HepG2 (cell line): ENCODE measurements around the gene CCBE1. TPM values are rescaled to one million over a fixed set of nuclear protein-coding genes. Genes with fewer than 3 reads are reported as not detected.

ENCODE experiments used
- ATAC-seq: fragments of 200-7000 bp; cut with Tn5 transposase; 3 replicates; pipeline ENCODE4 v1.9.1; 2020; ENCODE audit warnings: mild to moderate bottlenecking, moderate library complexity
- BruUV-seq: library from RNA; stranded (reverse); fragments of 400-500 nt; replicated peaks from 2 replicates; lab custom pipeline; 2021; lab: Mats Ljungman, UMichigan
- CTCF ChIA-PET: fragments of 300-600 bp; formaldehyde crosslinking; extraction: SDS; loops from one replicate; lab custom pipeline; 2021; ENCODE audit warnings: low total read pairs, inconsistent platforms, low intra/inter-chr PET ratio; lab: Yijun Ruan, JAX
- POLR2A ChIA-PET: fragments of 350-600 bp; sonication (Branson Sonifier 250); formaldehyde crosslinking; loops from one replicate; lab custom pipeline; 2020; ENCODE audit warnings: antibody characterized with exemption, inconsistent platforms; lab: Yijun Ruan, JAX
- DNase-seq: peaks from one replicate; pipeline ENCODE4 v3.0.0-alpha.2; 2015; ENCODE audit warnings: low spot score
- FAIRE-seq: peaks from 3 replicates; lab custom pipeline; 2011; peaks lifted over from hg19 to GRCh38; lab: Jason Lieb, UNC
- H2AFZ ChIP-seq: one replicate; pipeline ENCODE4 v1.6.1; 2011; ENCODE audit warnings: low read length, inconsistent platforms
- H3K27ac ChIP-seq: fragments of 300-600 bp; 3 replicates; pipeline ENCODE4 v1.8.0; 2011; ENCODE audit warnings: mixed run types, mild to moderate bottlenecking, mixed read lengths, low read length, inconsistent platforms; ENCODE audit not compliant: insufficient read depth; ENCODE audit errors: extremely low read length
- H3K27me3 ChIP-seq, 2 experiments: fragments of 200-600 bp in 1 of 2; 2 replicates in 1 of 2; 3 replicates in 1 of 2; pipeline versions ENCODE4 v1.6.0 to v1.8.0; 2011; ENCODE audit warnings: low read length in 2 of 2, mild to moderate bottlenecking in 2 of 2, moderate library complexity in 2 of 2, inconsistent platforms in 1 of 2; ENCODE audit not compliant: insufficient read depth in 2 of 2, control insufficient read depth in 1 of 2
- H3K36me3 ChIP-seq, 2 experiments: fragments of 200-600 bp in 1 of 2; replicated peaks in 1 of 2; 2 replicates in 1 of 2; 3 replicates in 1 of 2; pipeline versions ENCODE4 v1.5.1 to v1.8.0; 2011; ENCODE audit warnings: low read length in 2 of 2, inconsistent platforms in 1 of 2; ENCODE audit not compliant: insufficient read depth in 2 of 2, control insufficient read depth in 1 of 2
- H3K4me1 ChIP-seq: 2 replicates; pipeline ENCODE4 v1.5.1; 2012; ENCODE audit warnings: low read length, inconsistent platforms; ENCODE audit not compliant: insufficient read depth
- H3K4me2 ChIP-seq: 2 replicates; pipeline ENCODE4 v1.6.0; 2011; ENCODE audit warnings: low read depth, low read length, inconsistent platforms
- H3K4me3 ChIP-seq, 3 experiments: fragments of 200-600 bp in 1 of 3; sonication (generic), shearing (Covaris generic) in 1 of 3; replicated peaks in 1 of 3; 2 replicates each; pipeline ENCODE4 v1.5.1; 2011 to 2016; ENCODE audit warnings: low read length in 3 of 3, inconsistent platforms in 2 of 3, low read depth in 2 of 3, mild to moderate bottlenecking in 2 of 3, control low read depth in 1 of 3, mixed read lengths in 1 of 3; ENCODE audit not compliant: insufficient read depth in 1 of 3
- H3K79me2 ChIP-seq: one replicate; pipeline ENCODE4 v1.6.1; 2011; ENCODE audit warnings: low read length, inconsistent platforms; ENCODE audit not compliant: insufficient read depth
- H3K9ac ChIP-seq: 2 replicates; pipeline ENCODE4 v1.6.0; 2011; ENCODE audit warnings: mild to moderate bottlenecking, low read depth, low read length, inconsistent platforms; ENCODE audit not compliant: insufficient read depth
- H3K9me3 ChIP-seq: 2 replicates; pipeline ENCODE4 v1.5.1; 2012; ENCODE audit warnings: mild to moderate bottlenecking, low read length
- H4K20me1 ChIP-seq: 2 replicates; pipeline ENCODE4 v1.6.0; 2011; ENCODE audit warnings: inconsistent platforms, mild to moderate bottlenecking, low read length, moderate library complexity; ENCODE audit not compliant: insufficient read depth
- ATF1 ChIP-seq: IDR thresholded peaks from 2 replicates; pipeline ENCODE4 v1.6.1; 2016; ENCODE audit warnings: mild to moderate bottlenecking, control low read depth
- CREB1 ChIP-seq, 2 experiments: fragments of 450-650 bp in 1 of 2; IDR thresholded peaks; 2 replicates each; pipeline ENCODE4 v1.6.1; 2016 to 2017; ENCODE audit warnings: control low read depth in 1 of 2, mild to moderate bottlenecking in 1 of 2, missing compliant biosample characterization in 1 of 2, missing genetic modification characterization in 1 of 2
- GATAD1 ChIP-seq: IDR thresholded peaks from 2 replicates; pipeline ENCODE4 v1.6.1; 2016; ENCODE audit warnings: missing genetic modification reagents, missing compliant biosample characterization
- GZF1 ChIP-seq: sonication (generic); formaldehyde crosslinking; IDR thresholded peaks from 2 replicates; pipeline ENCODE4 v1.5.1; 2020; ENCODE audit warnings: mild to moderate bottlenecking, missing genetic modification reagents
- HMG20A ChIP-seq: IDR thresholded peaks from 2 replicates; pipeline ENCODE4 v1.6.1; 2016; ENCODE audit warnings: borderline replicate concordance
- HOXD1 ChIP-seq: sonication (generic); formaldehyde crosslinking; IDR thresholded peaks from 2 replicates; pipeline ENCODE4 v1.5.0; 2020; ENCODE audit warnings: missing genetic modification reagents
- MTF1 ChIP-seq: sonication (generic); formaldehyde crosslinking; IDR thresholded peaks from 2 replicates; pipeline ENCODE4 v1.5.0; 2020; ENCODE audit warnings: missing genetic modification reagents
- NFYB ChIP-seq: sonication (generic); formaldehyde crosslinking; IDR thresholded peaks from 2 replicates; pipeline ENCODE4 v1.4.0; 2020; ENCODE audit warnings: missing genetic modification reagents
- NR2F2 ChIP-seq: IDR thresholded peaks from 2 replicates; pipeline ENCODE4 v1.6.1; 2012; ENCODE audit warnings: low read depth, inconsistent platforms, borderline replicate concordance
- PHB2 ChIP-seq: fragments of 450-650 bp; IDR thresholded peaks from 2 replicates; pipeline ENCODE4 v1.6.1; 2018; ENCODE audit not compliant: partially characterized antibody
- POLR2AphosphoS5 ChIP-seq: IDR thresholded peaks from 2 replicates; pipeline ENCODE4 v1.6.1; 2012; ENCODE audit warnings: low read depth, low read length
- PRMT3 ChIP-seq: sonication (generic); formaldehyde crosslinking; IDR thresholded peaks from 2 replicates; pipeline ENCODE4 v1.8.1; 2022; ENCODE audit warnings: low read depth, mild to moderate bottlenecking, moderate library complexity, missing genetic modification reagents, borderline replicate concordance
- SMYD3 ChIP-seq: sonication (generic); formaldehyde crosslinking; IDR thresholded peaks from 2 replicates; pipeline ENCODE4 v1.8.1; 2023; ENCODE audit warnings: mild to moderate bottlenecking, missing genetic modification reagents
- ZBTB7A ChIP-seq: sonication (generic); formaldehyde crosslinking; IDR thresholded peaks from 2 replicates; pipeline ENCODE4 v1.8.0; 2022; ENCODE audit warnings: mild to moderate bottlenecking, missing genetic modification reagents
- ZNF292 ChIP-seq: sonication (generic); formaldehyde crosslinking; IDR thresholded peaks from 2 replicates; pipeline ENCODE4 v1.8.1; 2022; ENCODE audit warnings: mild to moderate bottlenecking, low read depth, missing genetic modification reagents, borderline replicate concordance
- ZNF7 ChIP-seq: IDR thresholded peaks from 2 replicates; pipeline ENCODE4 v1.6.1; 2016; ENCODE audit warnings: missing biosample characterization, missing genetic modification reagents
- ZNF883 ChIP-seq: sonication (generic); formaldehyde crosslinking; IDR thresholded peaks from 2 replicates; pipeline ENCODE4 v1.5.1; 2020; ENCODE audit warnings: mild to moderate bottlenecking, missing genetic modification reagents; ENCODE audit errors: not compliant biosample characterization
- WGBS: methylation state at CpG from one replicate; pipeline ENCODE4 v1.1.6; 2017; ENCODE audit warnings: low lambda C conversion rate; 5-methylcytosine and 5-hydroxymethylcytosine counted together
- in situ Hi-C: cut with HindIII; loops from 2 replicates; pipeline ENCODE4 v1.10.0; 2017; ENCODE audit warnings: low pct_unique_long_range_greater_than_20kb; ENCODE audit not compliant: extremely low pct_ligation_motif_present
- intact Hi-C: fragments of 100-400 bp; cut with micrococcal nuclease; formaldehyde crosslinking; loops from one replicate; pipeline ENCODE4 v1.10.0; 2022; ENCODE audit not compliant: unreplicated experiment
- polyA plus RNA-seq, 8 experiments: library from polyadenylated mRNA; depleted of rRNA in 3 of 8; stranded (reverse) in 7 of 8; unstranded in 1 of 8; fragments of >200 nt; fragmentation: Illumina TruSeq in 4 of 8; extraction: Trizol in 4 of 8; gene quantifications; 2 replicates each; pipeline versions ENCODE4 v1.2.1 to v1.2.3, GENCODE V29; 2011 to 2016; ENCODE audit warnings: low read depth in 4 of 8, missing spikeins in 1 of 8, mixed read lengths in 1 of 8; ENCODE audit not compliant: insufficient read depth in 1 of 8
- total RNA-seq, 5 experiments: library from RNA; depleted of rRNA; stranded (reverse); fragments of >200 nt; fragmentation: Illumina TruSeq; extraction: Trizol; gene quantifications; 2 replicates each; pipeline ENCODE4 v1.2.3, GENCODE V29; 2016; ENCODE audit warnings: low read depth in 1 of 5
- TF ChIP-seq, protein P1 (sequence below): sonication (generic); formaldehyde crosslinking; IDR thresholded peaks from 2 replicates; pipeline ENCODE4 v1.9.0; 2021; ENCODE audit warnings: missing genetic modification reagents, borderline replicate concordance
- TF ChIP-seq, protein P2 (sequence below): sonication (generic); formaldehyde crosslinking; IDR thresholded peaks from 2 replicates; pipeline ENCODE4 v1.4.0; 2020; ENCODE audit warnings: missing genetic modification reagents, mild to moderate bottlenecking, borderline replicate concordance
- TF ChIP-seq, protein P3 (sequence below): sonication (generic); formaldehyde crosslinking; IDR thresholded peaks from 2 replicates; pipeline ENCODE4 v1.8.0; 2022; ENCODE audit warnings: low read depth, missing genetic modification reagents

The CCBE1 gene
- total and polyA plus RNA-seq, 2 of the 13 experiments (the other 11 are each of a cell fraction or from before 2014, with no cell fraction given): not detected

DNA sequence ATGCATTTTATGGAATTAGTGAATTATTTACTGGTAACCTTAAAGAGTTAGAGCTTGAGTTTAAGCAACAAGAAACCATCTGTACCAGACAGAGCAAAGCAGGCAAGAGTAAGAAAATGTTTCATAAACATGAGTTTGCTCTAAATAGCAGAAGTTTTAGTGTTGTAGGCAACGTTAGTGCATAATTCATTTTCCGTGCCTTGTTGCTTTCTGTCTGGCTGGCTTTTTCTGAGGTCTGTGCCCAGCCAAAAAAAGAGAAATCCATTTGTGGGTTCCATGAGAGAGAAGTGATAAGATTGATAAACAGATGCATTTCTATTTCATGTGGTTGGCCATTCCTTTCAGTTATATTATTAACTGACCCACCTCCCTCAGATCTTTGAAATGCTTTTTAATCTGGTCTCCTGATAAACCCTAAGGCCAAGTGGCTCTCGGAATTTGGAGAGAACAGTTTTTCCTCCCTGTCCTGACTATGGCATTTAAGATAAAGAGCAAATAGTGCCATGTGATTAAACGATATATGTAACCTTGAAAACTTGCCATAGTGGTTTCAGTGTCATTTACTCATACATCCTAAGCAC lies 198.6 kb downstream of the CCBE1 start:
- H2AFZ ChIP-seq: no peak overlapping the region
- FAIRE-seq: no peak

More for the DNA sequence above, 198.6 kb downstream of the CCBE1 start:
- H3K27ac ChIP-seq: no peak overlapping the region
- TF ChIP-seq, protein P1, sequence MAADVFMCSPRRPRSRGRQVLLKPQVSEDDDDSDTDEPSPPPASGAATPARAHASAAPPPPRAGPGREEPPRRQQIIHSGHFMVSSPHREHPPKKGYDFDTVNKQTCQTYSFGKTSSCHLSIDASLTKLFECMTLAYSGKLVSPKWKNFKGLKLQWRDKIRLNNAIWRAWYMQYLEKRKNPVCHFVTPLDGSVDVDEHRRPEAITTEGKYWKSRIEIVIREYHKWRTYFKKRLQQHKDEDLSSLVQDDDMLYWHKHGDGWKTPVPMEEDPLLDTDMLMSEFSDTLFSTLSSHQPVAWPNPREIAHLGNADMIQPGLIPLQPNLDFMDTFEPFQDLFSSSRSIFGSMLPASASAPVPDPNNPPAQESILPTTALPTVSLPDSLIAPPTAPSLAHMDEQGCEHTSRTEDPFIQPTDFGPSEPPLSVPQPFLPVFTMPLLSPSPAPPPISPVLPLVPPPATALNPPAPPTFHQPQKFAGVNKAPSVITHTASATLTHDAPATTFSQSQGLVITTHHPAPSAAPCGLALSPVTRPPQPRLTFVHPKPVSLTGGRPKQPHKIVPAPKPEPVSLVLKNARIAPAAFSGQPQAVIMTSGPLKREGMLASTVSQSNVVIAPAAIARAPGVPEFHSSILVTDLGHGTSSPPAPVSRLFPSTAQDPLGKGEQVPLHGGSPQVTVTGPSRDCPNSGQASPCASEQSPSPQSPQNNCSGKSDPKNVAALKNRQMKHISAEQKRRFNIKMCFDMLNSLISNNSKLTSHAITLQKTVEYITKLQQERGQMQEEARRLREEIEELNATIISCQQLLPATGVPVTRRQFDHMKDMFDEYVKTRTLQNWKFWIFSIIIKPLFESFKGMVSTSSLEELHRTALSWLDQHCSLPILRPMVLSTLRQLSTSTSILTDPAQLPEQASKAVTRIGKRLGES: no peak
- no peak for TF ChIP-seq PHB2
- TF ChIP-seq NR2F2: no peak
- TF ChIP-seq GATAD1 (CRISPR knock-in tag): no peak
- TF ChIP-seq ATF1 (CRISPR knock-in tag): no peak
- TF ChIP-seq MTF1 (CRISPR knock-in tag): no peak
- TF ChIP-seq HMG20A (CRISPR knock-in tag): no peak
- TF ChIP-seq HOXD1 (CRISPR knock-in tag): no peak
- TF ChIP-seq POLR2AphosphoS5: no peak
- no peak for TF ChIP-seq NFYB (CRISPR knock-in tag)
- no peak for TF ChIP-seq SMYD3
- no peak for TF ChIP-seq ZBTB7A (CRISPR knock-in tag)
- no peak for TF ChIP-seq ZNF292 (CRISPR knock-in tag)
- TF ChIP-seq, protein P2, sequence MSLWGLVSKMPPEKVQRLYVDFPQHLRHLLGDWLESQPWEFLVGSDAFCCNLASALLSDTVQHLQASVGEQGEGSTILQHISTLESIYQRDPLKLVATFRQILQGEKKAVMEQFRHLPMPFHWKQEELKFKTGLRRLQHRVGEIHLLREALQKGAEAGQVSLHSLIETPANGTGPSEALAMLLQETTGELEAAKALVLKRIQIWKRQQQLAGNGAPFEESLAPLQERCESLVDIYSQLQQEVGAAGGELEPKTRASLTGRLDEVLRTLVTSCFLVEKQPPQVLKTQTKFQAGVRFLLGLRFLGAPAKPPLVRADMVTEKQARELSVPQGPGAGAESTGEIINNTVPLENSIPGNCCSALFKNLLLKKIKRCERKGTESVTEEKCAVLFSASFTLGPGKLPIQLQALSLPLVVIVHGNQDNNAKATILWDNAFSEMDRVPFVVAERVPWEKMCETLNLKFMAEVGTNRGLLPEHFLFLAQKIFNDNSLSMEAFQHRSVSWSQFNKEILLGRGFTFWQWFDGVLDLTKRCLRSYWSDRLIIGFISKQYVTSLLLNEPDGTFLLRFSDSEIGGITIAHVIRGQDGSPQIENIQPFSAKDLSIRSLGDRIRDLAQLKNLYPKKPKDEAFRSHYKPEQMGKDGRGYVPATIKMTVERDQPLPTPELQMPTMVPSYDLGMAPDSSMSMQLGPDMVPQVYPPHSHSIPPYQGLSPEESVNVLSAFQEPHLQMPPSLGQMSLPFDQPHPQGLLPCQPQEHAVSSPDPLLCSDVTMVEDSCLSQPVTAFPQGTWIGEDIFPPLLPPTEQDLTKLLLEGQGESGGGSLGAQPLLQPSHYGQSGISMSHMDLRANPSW (CRISPR knock-in tag): no peak
- TF ChIP-seq, protein P3, sequence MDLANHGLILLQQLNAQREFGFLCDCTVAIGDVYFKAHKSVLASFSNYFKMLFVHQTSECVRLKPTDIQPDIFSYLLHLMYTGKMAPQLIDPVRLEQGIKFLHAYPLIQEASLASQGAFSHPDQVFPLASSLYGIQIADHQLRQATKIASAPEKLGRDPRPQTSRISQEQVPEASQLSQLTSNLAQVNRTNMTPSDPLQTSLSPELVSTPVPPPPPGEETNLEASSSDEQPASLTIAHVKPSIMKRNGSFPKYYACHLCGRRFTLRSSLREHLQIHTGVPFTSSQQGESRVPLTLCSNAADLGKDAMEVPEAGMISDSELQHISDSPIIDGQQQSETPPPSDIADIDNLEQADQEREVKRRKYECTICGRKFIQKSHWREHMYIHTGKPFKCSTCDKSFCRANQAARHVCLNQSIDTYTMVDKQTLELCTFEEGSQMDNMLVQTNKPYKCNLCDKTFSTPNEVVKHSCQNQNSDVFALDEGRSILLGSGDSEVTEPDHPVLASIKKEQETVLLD (CRISPR knock-in tag): no peak
- no peak for TF ChIP-seq GZF1
- no peak for TF ChIP-seq PRMT3 (CRISPR knock-in tag)
- TF ChIP-seq CREB1 (IDR thresholded peaks at IDR 0.05): no peak
- TF ChIP-seq CREB1 (CRISPR knock-in tag; IDR thresholded peaks at IDR 0.05): no peak
- TF ChIP-seq ZNF7 (CRISPR knock-in tag): no peak
- no peak for TF ChIP-seq ZNF883 (CRISPR knock-in tag)
- H3K9ac ChIP-seq: no peak overlapping the region
- H3K36me3 ChIP-seq: no peaks in the 10 kb centered on the region
- 20% methylated on average over 4 of the region's 4 CpGs for WGBS
- POLR2A ChIA-PET: no interaction called here
- H4K20me1 ChIP-seq: no peaks in the 10 kb centered on the region
- no peak overlapping the region for H3K4me2 ChIP-seq
- no peak for ATAC-seq
- H3K4me3 ChIP-seq: no peak overlapping the region
- 0 out of 5 replicates have a peak, but pooled peaks cover 0 to 2% of the 10 kb centered on the region in 2 experiments for H3K27me3 ChIP-seq
- in situ Hi-C loops (no loop called here), intact Hi-C loops (no loop called here)
- no peaks in the 10 kb centered on the region for H3K4me1 ChIP-seq
- H3K9me3 ChIP-seq: no peaks in the 10 kb centered on the region
- DNase-seq: no peak
- H3K79me2 ChIP-seq: no peaks in the 10 kb centered on the region
- no TSS peak for BruUV-seq
- CTCF ChIA-PET: no interaction called here
